H1 (cell line): ENCODE data around the gene PDE2A.

Source experiments
- CTCF ChIP-seq, 3 experiments: IDR thresholded peaks; 1 replicate in 2 of 3; 2 replicates in 1 of 3; pipeline versions ENCODE4 v1.5.1 to v1.6.1; 2011; ENCODE audit warnings: low read length in 3 of 3, mild to moderate bottlenecking in 3 of 3, inconsistent platforms in 2 of 3, low read depth in 1 of 3, moderate library complexity in 1 of 3; ENCODE audit not compliant: insufficient read depth in 1 of 3; ENCODE audit errors: control extremely low read depth in 1 of 3
- SP1 ChIP-seq: IDR thresholded peaks from 2 replicates; pipeline ENCODE4 v1.6.1; 2011; ENCODE audit warnings: low read depth, low read length
- SUZ12 ChIP-seq: fragments of 200-600 bp; sonication (generic); IDR thresholded peaks from 2 replicates; pipeline ENCODE4 v1.6.1; 2012; ENCODE audit warnings: mild to moderate bottlenecking, inconsistent platforms, low read length, moderate library complexity, mixed read lengths

GRCh38 chr11:72723508-72723907 lies 49.3 kb upstream of the PDE2A start:
- TF ChIP-seq CTCF (IDR thresholded peaks at IDR 0.05; ENCODE audit: control extremely low read depth in 1 of 3, insufficient read depth in 1 of 3, low read depth in 1 of 3, low read length in 3 of 3) (no peak), SP1 (no peak), SUZ12 (no peak)
